Loucy (cell line): ENCODE data around the gene CACNA1B.
A peak's percentile ranks its signal among the peaks of the same experiment; 100 is the strongest.
"Not testable (repeated sequence)": the region's sequence is repeated elsewhere in the genome, so short reads cannot be mapped to it uniquely, and the experiment has no call there.

Experiments
- H2AFZ ChIP-seq: fragments of 200-600 bp; sonication (generic); 2 replicates; pipeline ENCODE4 v1.6.0; 2016; ENCODE audit warnings: antibody characterized with exemption, mild to moderate bottlenecking, low read length, moderate library complexity
- H3F3A ChIP-seq: fragments of 200-600 bp; 2 replicates; pipeline ENCODE4 v1.6.0; 2016; ENCODE audit warnings: antibody characterized with exemption, low read depth, mild to moderate bottlenecking
- H3K27me3 ChIP-seq: fragments of 200-600 bp; sonication (generic); 2 replicates; pipeline ENCODE4 v1.6.1; 2014; ENCODE audit warnings: low read length, mild to moderate bottlenecking; ENCODE audit not compliant: insufficient read depth, poor library complexity, severe bottlenecking
- H3K36me3 ChIP-seq: fragments of 200-600 bp; sonication (generic); 2 replicates; pipeline ENCODE4 v1.6.1; 2016; ENCODE audit warnings: low read length; ENCODE audit not compliant: insufficient read depth
- H3K4me1 ChIP-seq: fragments of 200-600 bp; sonication (generic); 2 replicates; pipeline ENCODE4 v1.5.1; 2014; ENCODE audit warnings: low read length, mild to moderate bottlenecking; ENCODE audit not compliant: insufficient read depth, poor library complexity, severe bottlenecking
- H3K4me2 ChIP-seq: fragments of 200-600 bp; sonication (generic); 2 replicates; pipeline ENCODE4 v1.6.0; 2014; ENCODE audit warnings: antibody characterized with exemption, low read length, low read depth, mild to moderate bottlenecking; ENCODE audit not compliant: poor library complexity, severe bottlenecking
- H3K4me3 ChIP-seq: fragments of 200-600 bp; sonication (generic); 2 replicates; pipeline ENCODE4 v1.5.1; 2014; ENCODE audit warnings: low read length, mild to moderate bottlenecking, mixed read lengths; ENCODE audit not compliant: poor library complexity, severe bottlenecking
- H3K79me2 ChIP-seq: fragments of 200-600 bp; sonication (generic); 2 replicates; pipeline ENCODE4 v1.6.1; 2014; ENCODE audit warnings: low read length; ENCODE audit not compliant: insufficient read depth
- H3K9ac ChIP-seq: fragments of 200-600 bp; sonication (generic); 2 replicates; pipeline ENCODE4 v1.6.0; 2014; ENCODE audit warnings: mild to moderate bottlenecking, low read depth, low read length, moderate library complexity; ENCODE audit not compliant: poor library complexity, severe bottlenecking
- H3K9me2 ChIP-seq: fragments of 200-600 bp; sonication (generic); replicated peaks from 2 replicates; pipeline ENCODE4 v1.6.1; 2016; ENCODE audit warnings: low read depth, low read length, mixed read lengths
- H3K9me3 ChIP-seq: fragments of 200-600 bp; sonication (generic); 2 replicates; pipeline ENCODE4 v1.6.1; 2014; ENCODE audit warnings: mild to moderate bottlenecking, antibody characterized with exemption, low read length, low read depth; ENCODE audit not compliant: insufficient read depth
- H4K20me1 ChIP-seq: fragments of 200-600 bp; sonication (generic); 2 replicates; pipeline ENCODE4 v1.6.0; 2014; ENCODE audit warnings: antibody characterized with exemption, low read length, mild to moderate bottlenecking; ENCODE audit not compliant: insufficient read depth, poor library complexity, severe bottlenecking
- EZH2phosphoT487 ChIP-seq: fragments of 200-600 bp; IDR thresholded peaks from 2 replicates; pipeline ENCODE4 v1.6.1; 2018; ENCODE audit warnings: antibody characterized with exemption, mild to moderate bottlenecking, moderate library complexity, borderline replicate concordance
- TF ChIP-seq, protein P1 (sequence below): fragments of 200-600 bp; sonication (generic); conservative IDR thresholded peaks from 2 replicates; pipeline ENCODE4 v1.5.1; 2014; ENCODE audit warnings: mild to moderate bottlenecking, antibody characterized with exemption, low read length

The CACNA1B gene

DNA sequence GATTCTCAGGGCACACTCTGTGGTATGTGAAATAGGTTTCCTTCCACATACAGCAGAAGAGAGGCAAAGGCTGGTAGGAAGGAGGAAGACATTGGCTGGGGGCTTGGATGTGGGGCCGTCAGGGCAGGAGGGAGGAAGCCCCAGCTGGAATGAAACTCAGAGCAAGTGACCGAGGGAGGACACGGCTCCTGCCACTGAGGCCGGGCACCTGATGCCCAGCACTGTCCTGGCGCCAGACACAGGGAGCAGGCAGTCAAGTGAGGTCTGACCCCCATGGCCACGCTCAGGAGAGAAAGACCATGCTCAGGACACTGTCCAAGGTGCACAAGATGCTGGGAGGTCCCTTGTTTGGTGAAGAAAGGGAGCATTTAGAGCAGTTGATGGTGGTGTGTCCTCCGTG is 245.5 kb downstream of the CACNA1B start:
- Histone ChIP-seq H3K9me2 (no peaks in the 10 kb centered on the region), H3F3A (0 out of 2 replicates have a peak, but pooled peaks cover 2% of the 10 kb centered on the region), H4K20me1 (no peaks in the 10 kb centered on the region), H3K9ac (no peak overlapping the region), H3K79me2 (no peaks in the 10 kb centered on the region), H3K4me1 (no peaks in the 10 kb centered on the region), H2AFZ (no peak overlapping the region), H3K27me3 (no peaks in the 10 kb centered on the region), H3K9me3 (peaks cover 33% of the 10 kb centered on the region; the same call in 1 of the 2 replicates), H3K4me2 (no peak overlapping the region), H3K36me3 (no peaks in the 10 kb centered on the region), H3K4me3 (no peak overlapping the region)
- TF ChIP-seq, protein P1, sequence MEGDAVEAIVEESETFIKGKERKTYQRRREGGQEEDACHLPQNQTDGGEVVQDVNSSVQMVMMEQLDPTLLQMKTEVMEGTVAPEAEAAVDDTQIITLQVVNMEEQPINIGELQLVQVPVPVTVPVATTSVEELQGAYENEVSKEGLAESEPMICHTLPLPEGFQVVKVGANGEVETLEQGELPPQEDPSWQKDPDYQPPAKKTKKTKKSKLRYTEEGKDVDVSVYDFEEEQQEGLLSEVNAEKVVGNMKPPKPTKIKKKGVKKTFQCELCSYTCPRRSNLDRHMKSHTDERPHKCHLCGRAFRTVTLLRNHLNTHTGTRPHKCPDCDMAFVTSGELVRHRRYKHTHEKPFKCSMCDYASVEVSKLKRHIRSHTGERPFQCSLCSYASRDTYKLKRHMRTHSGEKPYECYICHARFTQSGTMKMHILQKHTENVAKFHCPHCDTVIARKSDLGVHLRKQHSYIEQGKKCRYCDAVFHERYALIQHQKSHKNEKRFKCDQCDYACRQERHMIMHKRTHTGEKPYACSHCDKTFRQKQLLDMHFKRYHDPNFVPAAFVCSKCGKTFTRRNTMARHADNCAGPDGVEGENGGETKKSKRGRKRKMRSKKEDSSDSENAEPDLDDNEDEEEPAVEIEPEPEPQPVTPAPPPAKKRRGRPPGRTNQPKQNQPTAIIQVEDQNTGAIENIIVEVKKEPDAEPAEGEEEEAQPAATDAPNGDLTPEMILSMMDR, result no peak
- no peak for TF ChIP-seq EZH2phosphoT487

DNA sequence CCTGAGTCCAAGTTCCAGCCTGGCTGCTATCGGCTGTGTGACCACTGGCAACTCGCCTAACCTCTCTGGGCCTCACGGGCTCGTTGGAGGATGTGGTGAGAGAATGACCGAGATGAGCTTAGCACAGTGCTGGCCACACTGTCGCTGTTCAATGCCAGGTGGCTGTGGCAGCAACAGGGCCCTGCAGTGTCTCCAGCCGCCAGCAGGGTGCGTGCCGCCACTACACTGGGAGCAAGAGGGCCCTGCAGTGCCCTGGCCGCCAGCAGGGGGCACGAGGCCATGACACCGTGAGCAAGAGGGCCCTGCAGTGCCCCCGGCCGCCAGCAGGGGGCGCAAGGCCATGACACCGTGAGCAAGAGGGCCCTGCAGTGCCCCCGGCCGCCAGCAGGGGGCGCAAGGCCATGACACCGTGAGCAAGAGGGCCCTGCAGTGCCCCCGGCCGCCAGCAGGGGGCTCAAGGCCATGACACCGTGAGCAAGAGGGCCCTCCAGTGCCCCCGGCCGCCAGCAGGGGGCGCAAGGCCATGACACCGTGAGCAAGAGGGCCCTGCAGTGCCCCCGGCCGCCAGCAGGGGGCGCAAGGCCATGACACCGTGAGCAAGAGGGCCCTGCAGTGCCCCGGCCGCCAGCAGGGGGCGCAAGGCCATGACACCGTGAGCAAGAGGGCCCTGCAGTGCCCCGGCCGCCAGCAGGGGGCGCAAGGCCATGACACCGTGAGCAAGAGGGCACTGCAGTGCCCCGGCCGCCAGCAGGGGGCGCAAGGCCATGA is 248.7 kb downstream of the CACNA1B start:
- H3K79me2 ChIP-seq, H3F3A ChIP-seq, H3K4me3 ChIP-seq, H3K27me3 ChIP-seq, H3K9me2 ChIP-seq, H3K9ac ChIP-seq, H4K20me1 ChIP-seq, H2AFZ ChIP-seq, H3K4me2 ChIP-seq, H3K36me3 ChIP-seq, H3K4me1 ChIP-seq: not testable (repeated sequence)
- peaks cover 22% of the 10 kb centered on the region; the same call in 1 of the 2 replicates for H3K9me3 ChIP-seq
- TF ChIP-seq, protein P1, result peak; percentile 29; the same call in 1 of the 2 replicates

DNA sequence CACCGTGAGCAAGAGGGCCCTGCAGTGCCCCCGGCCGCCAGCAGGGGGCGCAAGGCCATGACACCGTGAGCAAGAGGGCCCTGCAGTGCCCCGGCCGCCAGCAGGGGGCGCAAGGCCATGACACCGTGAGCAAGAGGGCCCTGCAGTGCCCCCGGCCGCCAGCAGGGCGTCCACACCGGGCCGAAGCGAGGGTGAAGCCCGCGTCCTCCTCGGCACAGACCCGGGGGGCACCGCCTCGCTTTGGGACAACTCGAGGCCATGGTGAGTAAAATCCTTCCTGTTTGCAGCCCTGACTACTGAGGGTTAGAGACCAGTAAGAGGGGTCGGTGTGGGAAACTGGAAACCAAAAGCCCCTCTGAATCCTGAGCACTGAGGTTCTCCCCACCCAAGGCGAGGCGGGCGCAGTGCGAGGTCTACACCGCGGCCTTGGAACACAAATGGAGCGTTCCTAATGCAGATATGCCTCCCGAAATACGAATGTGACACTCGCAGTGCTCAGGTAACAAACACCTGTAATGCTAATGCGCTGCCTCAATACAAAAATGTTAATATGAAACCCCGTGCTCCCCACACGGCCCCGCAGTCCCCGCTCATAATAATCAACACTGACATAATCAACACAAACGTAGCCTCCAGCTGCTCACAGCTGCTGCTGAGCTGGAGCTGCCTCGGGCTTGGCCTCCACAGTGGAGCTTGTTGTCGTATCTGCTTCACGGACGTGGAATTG is 249.4 kb downstream of the CACNA1B start:
- not testable (repeated sequence) for H3F3A ChIP-seq, H3K9me2 ChIP-seq, H3K4me3 ChIP-seq, H3K4me2 ChIP-seq, H3K9ac ChIP-seq, H2AFZ ChIP-seq, H3K79me2 ChIP-seq, H3K36me3 ChIP-seq, H3K27me3 ChIP-seq, H4K20me1 ChIP-seq, H3K4me1 ChIP-seq
- peaks cover 17% of the 10 kb centered on the region; the same call in 1 of the 2 replicates for H3K9me3 ChIP-seq

DNA sequence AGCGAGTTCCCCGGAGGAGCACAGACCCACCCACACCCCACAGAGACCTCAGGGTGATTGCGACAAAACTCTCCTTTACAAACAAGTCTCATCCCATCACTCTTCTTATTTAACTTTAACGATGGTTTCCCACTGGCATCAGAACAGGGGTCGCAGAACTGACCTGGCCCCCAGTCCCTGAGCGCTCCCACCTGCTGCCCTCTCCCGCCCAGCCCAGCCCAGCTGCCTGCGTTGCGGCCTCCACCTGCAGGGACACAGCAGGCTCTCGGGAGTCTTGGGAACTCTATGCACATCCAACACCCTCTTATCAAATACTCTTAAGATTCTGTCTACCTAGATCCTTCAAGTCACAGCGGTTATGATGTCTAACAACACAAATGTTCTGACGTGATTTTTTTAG is 250.4 kb downstream of the CACNA1B start:
- not testable (repeated sequence) for H3K36me3 ChIP-seq, H3K9me2 ChIP-seq, H3K4me1 ChIP-seq, H3K4me2 ChIP-seq, H3K9me3 ChIP-seq, H2AFZ ChIP-seq, H3K9ac ChIP-seq, H4K20me1 ChIP-seq, H3K79me2 ChIP-seq, H3K27me3 ChIP-seq, H3K4me3 ChIP-seq, H3F3A ChIP-seq

DNA sequence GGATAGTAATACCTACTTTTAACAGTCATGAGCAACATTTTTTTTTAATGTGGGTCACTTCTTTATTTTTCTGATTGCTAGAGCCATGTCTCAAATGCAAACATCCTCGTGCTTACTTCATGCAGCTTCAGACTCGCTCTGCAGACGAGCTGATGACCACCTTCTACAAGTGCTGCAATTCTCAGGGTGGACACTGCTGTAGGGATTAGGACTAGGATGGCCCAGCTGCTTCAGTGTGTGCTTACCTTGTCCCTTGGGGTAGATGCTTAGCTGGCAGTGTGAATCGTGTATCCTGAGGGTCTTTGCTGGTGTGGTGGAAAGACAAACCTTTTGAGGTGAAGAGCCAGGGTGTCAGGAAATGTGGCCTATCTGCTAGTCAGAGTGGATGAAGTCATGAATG is 251.7 kb downstream of the CACNA1B start:
- H3K36me3 ChIP-seq, H3K4me2 ChIP-seq, H3K9ac ChIP-seq, H3K4me3 ChIP-seq, H3K9me3 ChIP-seq, H3K27me3 ChIP-seq, H3K79me2 ChIP-seq, H3K9me2 ChIP-seq, H4K20me1 ChIP-seq, H3K4me1 ChIP-seq, H2AFZ ChIP-seq, H3F3A ChIP-seq: not testable (repeated sequence)
